ENCODE measurements around the gene PTPRT. TPM values are rescaled to one million over a fixed set of nuclear protein-coding genes. Genes with fewer than 3 reads are reported as not detected.

PTPRT gene
- total RNA-seq, 1 donor from 2014 or later = 0.56 TPM

- Mint-ChIP-seq H3K9me3 (no peaks in the 10 kb centered on the region), H3K4me3 (no peak overlapping the region), H3K27ac (ENCODE audit: unreplicated experiment) (no peak overlapping the region), H3K36me3 (ENCODE audit: low read depth) (no peaks in the 10 kb centered on the region), H3K27me3 (ENCODE audit: low read depth) (peaks cover 11% of the 10 kb centered on the region), H3K4me1 (no peaks in the 10 kb centered on the region)
- DNase-seq (ENCODE audit: low read depth, low spot score) = no peak
- TF ChIP-seq CTCF (conservative IDR thresholded peaks at IDR 0.05) = no peak
These were observed 454.9 kb downstream of the PTPRT start for GRCh38 chr20:42734660-42735368.

- Mint-ChIP-seq H3K4me1 (peaks cover 5% of the 10 kb centered on the region), H3K9me3 (no peaks in the 10 kb centered on the region), H3K4me3 (no peak overlapping the region), H3K27me3 (ENCODE audit: low read depth) (peaks cover 3% of the 10 kb centered on the region), H3K27ac (ENCODE audit: unreplicated experiment) (no peak overlapping the region), H3K36me3 (ENCODE audit: low read depth) (no peaks in the 10 kb centered on the region)
- no peak for DNase-seq (ENCODE audit: low read depth, low spot score)
- TF ChIP-seq CTCF (conservative IDR thresholded peaks at IDR 0.05) = no peak
These were observed 467.8 kb downstream of the PTPRT start for GRCh38 chr20:42721923-42722322.

GRCh38 chr20:42714298-42715141, 475.2 kb downstream of the PTPRT start:
- Mint-ChIP-seq H3K4me1 (no peaks in the 10 kb centered on the region), H3K9me3 (peaks cover 9% of the 10 kb centered on the region), H3K27me3 (ENCODE audit: low read depth) (peaks cover 20% of the 10 kb centered on the region), H3K36me3 (ENCODE audit: low read depth) (no peaks in the 10 kb centered on the region), H3K27ac (ENCODE audit: unreplicated experiment) (no peak overlapping the region), H3K4me3 (no peak overlapping the region)
- DNase-seq (ENCODE audit: low read depth, low spot score) = no peak
- no peak for TF ChIP-seq CTCF (conservative IDR thresholded peaks at IDR 0.05)

GRCh38 chr20:42708266-42708665, 481.4 kb downstream of the PTPRT start:
- H3K4me1 Mint-ChIP-seq = no peaks in the 10 kb centered on the region
- peaks cover 5% of the 10 kb centered on the region for H3K27me3 Mint-ChIP-seq (ENCODE audit: low read depth)
- H3K27ac Mint-ChIP-seq (ENCODE audit: unreplicated experiment) = no peak overlapping the region
- no peak overlapping the region for H3K4me3 Mint-ChIP-seq
- H3K9me3 Mint-ChIP-seq = peaks cover 20% of the 10 kb centered on the region
- TF ChIP-seq CTCF (conservative IDR thresholded peaks at IDR 0.05) = no peak
- no peak for DNase-seq (ENCODE audit: low read depth, low spot score)
- no peaks in the 10 kb centered on the region for H3K36me3 Mint-ChIP-seq (ENCODE audit: low read depth)

GRCh38 chr20:42706759-42707158, 482.9 kb downstream of the PTPRT start:
- peaks cover 5% of the 10 kb centered on the region for H3K27me3 Mint-ChIP-seq (ENCODE audit: low read depth)
- H3K9me3 Mint-ChIP-seq = peaks cover 28% of the 10 kb centered on the region
- peaks cover 14% of the 10 kb centered on the region for H3K4me1 Mint-ChIP-seq
- H3K27ac Mint-ChIP-seq (ENCODE audit: unreplicated experiment) = no peak overlapping the region
- H3K36me3 Mint-ChIP-seq (ENCODE audit: low read depth) = peaks cover 3% of the 10 kb centered on the region
- TF ChIP-seq CTCF (conservative IDR thresholded peaks at IDR 0.05) = no peak
- no peak for DNase-seq (ENCODE audit: low read depth, low spot score)
- H3K4me3 Mint-ChIP-seq = no peak overlapping the region
